Measurements from ENCODE around the gene IDE.
"Not testable (repeated sequence)": the region's sequence is repeated elsewhere in the genome, so short reads cannot be mapped to it uniquely, and the experiment has no call there.

Gene IDE

GRCh38 chr10:92492748-92493240 lies 81.1 kb downstream of the IDE start:
- no peak overlapping the region for H3K4me3 ChIP-seq (ENCODE audit: low read depth, low read length)

- no peak overlapping the region for H3K4me3 ChIP-seq (ENCODE audit: low read depth, low read length)
Measured at GRCh38 chr10:92490387-92490786, 83.5 kb downstream of the IDE start.

DNA sequence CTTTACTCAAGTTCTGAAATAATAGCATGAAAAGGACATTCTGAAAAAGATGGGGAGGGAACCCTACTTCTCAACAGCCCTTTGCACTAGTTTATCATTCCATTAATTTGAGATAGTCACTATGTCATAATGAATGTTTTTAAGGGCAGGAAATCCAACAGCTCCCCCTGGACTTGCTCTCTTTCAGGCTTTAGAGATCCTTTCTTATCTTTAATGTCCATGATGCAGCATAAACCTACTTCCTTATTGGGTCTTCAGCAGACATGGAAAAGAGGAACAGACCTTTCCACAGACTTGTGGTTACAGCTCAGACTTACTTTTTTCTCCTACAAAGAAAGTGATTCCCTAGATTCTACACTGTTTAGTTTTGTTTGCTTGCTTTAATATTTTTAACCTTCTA lies 87.3 kb downstream of the IDE start:
- H3K4me3 ChIP-seq (ENCODE audit: low read depth, low read length): no peak overlapping the region

- no peak overlapping the region for H3K4me3 ChIP-seq (ENCODE audit: low read depth, low read length)
Measured at GRCh38 chr10:92483539-92483938, 90.4 kb downstream of the IDE start.

DNA sequence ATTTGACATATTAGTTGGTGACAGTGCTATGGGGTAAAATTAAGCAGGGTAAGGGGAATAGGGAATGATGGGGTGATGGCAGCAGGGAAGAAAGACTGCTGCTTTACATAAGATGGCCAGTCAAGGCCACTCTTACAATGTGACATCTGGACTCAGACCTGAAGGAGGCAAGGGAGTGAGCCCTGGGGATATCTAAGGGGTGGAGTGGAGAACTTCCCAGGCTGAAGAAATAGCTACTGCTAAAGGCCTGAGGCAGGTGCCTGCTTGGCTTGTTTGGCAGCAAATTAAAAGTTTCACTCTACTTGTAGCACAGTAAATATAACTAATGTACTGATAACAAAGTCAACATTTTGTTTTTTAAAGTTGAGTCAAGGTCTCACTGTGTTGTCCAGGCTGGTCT lies 93.5 kb downstream of the IDE start:
- no peak overlapping the region for H3K4me3 ChIP-seq (ENCODE audit: low read depth, low read length)

DNA sequence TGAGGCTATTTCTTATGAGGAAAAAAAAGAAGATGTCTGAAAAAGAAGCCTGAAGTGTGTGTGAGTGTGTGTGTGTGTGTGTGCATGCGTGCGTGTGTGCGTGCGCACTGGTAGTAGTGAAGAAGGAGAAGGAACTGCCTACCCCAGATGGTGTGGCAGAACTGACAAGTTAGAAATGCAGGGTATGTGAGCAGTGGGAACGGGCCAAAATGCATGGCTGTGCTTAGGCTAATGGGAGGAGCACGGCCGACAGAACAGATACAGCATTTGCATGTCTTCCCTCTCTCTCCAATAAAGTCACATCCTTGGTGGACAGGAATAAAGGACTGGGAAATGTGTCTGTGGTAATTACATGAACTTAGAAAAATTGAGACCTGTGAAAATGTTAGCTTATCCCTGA lies 94.3 kb downstream of the IDE start:
- no peak overlapping the region for H3K4me3 ChIP-seq (ENCODE audit: low read depth, low read length)

GRCh38 chr10:92478536-92478935 lies 95.4 kb downstream of the IDE start:
- no peak overlapping the region for H3K4me3 ChIP-seq (ENCODE audit: low read depth, low read length)

DNA sequence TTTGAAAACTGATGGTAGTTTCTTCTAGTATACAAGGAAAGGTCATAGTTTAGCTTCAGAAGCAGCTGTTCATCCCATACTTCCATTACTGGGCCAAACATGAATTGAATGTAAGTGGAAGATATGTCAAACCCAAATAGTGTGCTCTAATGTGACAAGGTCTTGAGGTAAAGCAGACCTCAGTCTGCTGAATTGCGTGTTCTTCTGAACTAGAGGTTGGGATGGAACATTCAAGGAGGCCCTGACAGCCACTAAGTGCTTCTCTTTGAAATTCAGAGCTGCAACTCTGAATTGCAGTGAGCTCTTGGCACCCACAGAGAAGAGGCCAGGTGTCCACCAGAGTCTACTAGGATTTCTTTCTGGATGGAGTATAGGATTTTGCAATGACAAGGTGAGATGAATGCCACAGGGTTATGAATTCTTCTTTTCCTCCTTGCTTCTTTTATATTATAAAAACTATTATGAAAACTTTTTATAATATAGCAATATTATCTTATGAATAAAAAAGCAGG lies 98.5 kb downstream of the IDE start:
- H3K4me3 ChIP-seq (ENCODE audit: low read depth, low read length): no peak overlapping the region

- H3K4me3 ChIP-seq (ENCODE audit: low read depth, low read length): no peak overlapping the region
Measured at GRCh38 chr10:92470026-92470425, 103.9 kb downstream of the IDE start.

DNA sequence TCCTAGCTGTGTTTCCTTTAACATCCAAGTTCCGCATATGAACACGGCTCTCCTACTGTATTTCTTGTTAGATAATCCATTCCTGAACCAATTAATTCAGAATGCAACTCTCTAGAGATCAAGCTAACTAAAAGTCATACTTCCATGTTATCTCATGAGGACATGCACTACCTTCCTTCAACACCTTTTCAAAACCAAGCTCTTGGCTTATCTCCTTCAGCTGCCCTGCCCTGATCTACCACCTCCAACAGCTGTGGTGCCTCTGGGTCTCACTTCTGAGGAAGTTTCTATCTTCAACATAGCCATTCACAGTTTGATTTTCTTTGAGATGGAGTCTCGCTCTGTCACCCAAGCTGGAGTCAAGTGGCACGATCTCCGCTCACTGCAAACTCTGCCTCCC lies 109.5 kb downstream of the IDE start:
- H3K4me3 ChIP-seq (ENCODE audit: low read depth, low read length): no peak overlapping the region

GRCh38 chr10:92463582-92463981 lies 110.3 kb downstream of the IDE start:
- no peak overlapping the region for H3K4me3 ChIP-seq (ENCODE audit: low read depth, low read length)

DNA sequence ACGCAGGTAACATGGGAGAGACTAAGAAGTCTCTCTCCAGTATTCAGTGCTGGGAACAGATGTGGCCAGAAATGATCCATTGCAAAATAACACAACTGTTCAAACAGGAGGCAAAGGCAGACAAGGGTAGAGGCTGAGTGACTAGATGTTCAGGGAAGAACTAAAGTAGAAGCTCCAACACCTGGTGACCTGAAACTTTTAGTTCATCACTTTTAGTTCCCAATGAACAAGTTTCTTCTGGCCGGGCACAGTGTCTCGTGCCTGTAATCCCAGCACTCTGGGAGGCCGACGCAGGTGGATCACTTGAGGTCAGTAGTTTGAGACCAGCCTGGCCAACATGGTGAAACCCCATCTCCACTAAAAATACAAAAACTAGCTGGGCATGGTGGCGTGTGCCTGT lies 118.9 kb downstream of the IDE start:
- not testable (repeated sequence) for H3K4me3 ChIP-seq (ENCODE audit: low read depth, low read length)

GRCh38 chr10:92452313-92452712 lies 121.6 kb downstream of the IDE start:
- no peak overlapping the region for H3K4me3 ChIP-seq (ENCODE audit: low read depth, low read length)

- no peak overlapping the region for H3K4me3 ChIP-seq (ENCODE audit: low read depth, low read length)
Measured at GRCh38 chr10:92451431-92451830, 122.5 kb downstream of the IDE start.

- H3K4me3 ChIP-seq (ENCODE audit: low read depth, low read length): no peak overlapping the region
Measured at GRCh38 chr10:92450896-92451295, 123.0 kb downstream of the IDE start.

DNA sequence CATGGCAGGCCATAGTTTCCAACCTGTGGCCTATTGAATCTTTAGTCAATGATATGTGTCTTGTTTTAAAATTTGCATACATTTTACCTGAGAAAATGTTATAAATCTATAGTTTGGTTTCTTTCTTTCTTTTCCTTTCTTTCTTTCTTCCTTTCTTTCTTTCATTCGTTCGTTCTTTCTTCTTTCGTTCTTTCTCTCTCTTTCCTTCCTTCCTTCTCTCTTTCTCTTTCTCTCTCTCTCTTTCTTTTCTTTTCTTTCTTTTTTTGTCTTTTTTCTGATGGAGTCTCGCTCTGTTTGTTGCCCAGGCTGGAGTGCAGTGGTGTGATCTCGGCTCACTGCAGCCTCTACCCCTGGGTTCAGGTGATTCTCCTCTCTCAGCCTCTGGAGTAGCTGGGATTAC lies 133.3 kb downstream of the IDE start:
- no peak overlapping the region for H3K4me3 ChIP-seq (ENCODE audit: low read depth, low read length)

DNA sequence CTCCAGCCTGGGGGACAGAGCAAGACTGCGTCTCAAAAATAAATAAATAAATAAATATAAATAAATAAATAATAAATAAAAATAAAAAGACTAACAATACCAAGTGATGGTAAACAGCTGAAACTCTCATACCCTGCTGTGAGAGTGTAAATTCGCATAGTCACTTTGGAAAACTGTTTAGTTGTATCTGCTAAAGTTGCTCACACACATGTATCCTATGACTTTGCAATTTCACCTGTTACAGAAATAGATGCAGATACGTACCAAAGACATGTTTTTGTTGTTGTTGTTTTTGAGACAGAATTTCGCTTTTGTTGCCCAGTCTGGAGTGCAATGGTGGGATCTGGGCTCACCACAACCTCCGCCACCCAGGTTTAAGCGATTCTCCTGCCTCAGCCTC lies 135.7 kb downstream of the IDE start:
- H3K4me3 ChIP-seq (ENCODE audit: low read depth, low read length): no peak overlapping the region

GRCh38 chr10:92436611-92437010 lies 137.3 kb downstream of the IDE start:
- H3K4me3 ChIP-seq (ENCODE audit: low read depth, low read length): no peak overlapping the region

DNA sequence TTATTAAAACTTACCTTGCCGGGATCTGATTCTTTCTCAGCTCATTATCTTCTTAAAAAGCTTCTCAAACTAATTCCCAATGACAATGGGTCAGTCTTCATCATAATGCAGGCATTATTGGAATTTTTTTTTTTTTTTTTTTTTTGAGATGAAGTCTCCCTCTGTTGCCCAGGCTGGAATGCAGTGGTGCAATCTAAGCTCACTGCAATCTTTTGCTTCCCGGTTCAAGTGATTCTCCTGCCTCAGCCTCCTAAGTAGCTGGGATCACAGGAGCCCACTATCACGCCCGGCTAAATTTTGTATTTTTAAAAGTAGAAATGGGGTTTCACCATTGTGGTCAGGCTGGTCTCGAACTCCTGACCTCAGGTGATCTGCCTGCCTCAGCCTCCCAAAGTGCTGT lies 137.8 kb downstream of the IDE start:
- H3K4me3 ChIP-seq (ENCODE audit: low read depth, low read length): not testable (repeated sequence)

- H3K4me3 ChIP-seq (ENCODE audit: low read depth, low read length): no peak overlapping the region
Measured at GRCh38 chr10:92434385-92434784, 139.5 kb downstream of the IDE start.

- H3K4me3 ChIP-seq (ENCODE audit: low read depth, low read length): no peak overlapping the region
Measured at GRCh38 chr10:92432596-92432995, 141.3 kb downstream of the IDE start.

GRCh38 chr10:92430103-92430502 lies 143.8 kb downstream of the IDE start:
- H3K4me3 ChIP-seq (ENCODE audit: low read depth, low read length): no peak overlapping the region

DNA sequence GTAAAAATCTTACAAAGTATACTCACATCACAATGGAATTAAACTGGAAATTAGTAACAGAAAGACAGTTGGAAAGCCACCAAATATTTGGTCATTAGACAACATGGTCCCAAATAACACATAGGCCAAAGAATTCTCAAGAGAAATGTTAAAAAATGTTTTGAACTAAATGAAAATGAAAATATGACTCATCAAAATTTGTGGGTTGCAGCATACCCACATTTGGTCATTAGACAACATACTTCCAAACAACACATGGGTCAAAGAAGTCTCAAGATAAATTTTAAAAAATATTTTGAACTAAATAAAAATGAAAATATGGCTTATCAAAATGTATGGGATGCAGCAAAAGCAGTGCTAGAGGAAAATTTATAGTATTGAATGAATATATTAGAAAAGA lies 152.3 kb downstream of the IDE start:
- no peak overlapping the region for H3K4me3 ChIP-seq (ENCODE audit: low read depth, low read length)
